GM23338 (cell line): Measurements from ENCODE around the gene KIAA1328. TPM values are rescaled to one million over a fixed set of nuclear protein-coding genes. Genes with fewer than 3 reads are reported as not detected.

Source experiments
- ATAC-seq: fragments of 200-7000 bp; cut with Tn5 transposase; 3 replicates; pipeline ENCODE4 v1.9.1; 2020
- DNase-seq: peaks from one replicate; pipeline ENCODE4 v3.0.0-alpha.2; 2015; ENCODE audit warnings: low spot score
- H2AFZ ChIP-seq: fragments of 200-600 bp; sonication (generic); 2 replicates; pipeline ENCODE4 v1.8.0; 2016; ENCODE audit warnings: antibody characterized with exemption, mild to moderate bottlenecking, moderate library complexity
- H3F3A ChIP-seq: fragments of 200-600 bp; sonication (generic); replicated peaks from 2 replicates; pipeline ENCODE4 v1.8.0; 2017; ENCODE audit warnings: antibody characterized with exemption, mixed run types, low read depth
- H3K27ac ChIP-seq: fragments of 200-600 bp; sonication (generic); 2 replicates; pipeline ENCODE4 v1.6.1; 2016; ENCODE audit warnings: low read depth
- H3K27me3 ChIP-seq: fragments of 200-600 bp; sonication (generic); 2 replicates; pipeline ENCODE4 v1.8.0; 2016; ENCODE audit warnings: mild to moderate bottlenecking, mixed run types, moderate library complexity; ENCODE audit not compliant: insufficient read depth
- H3K36me3 ChIP-seq: fragments of 200-600 bp; sonication (generic); 2 replicates; pipeline ENCODE4 v1.8.0; 2016; ENCODE audit warnings: mild to moderate bottlenecking; ENCODE audit not compliant: insufficient read depth
- H3K4me1 ChIP-seq: fragments of 200-600 bp; sonication (generic); 2 replicates; pipeline ENCODE4 v1.8.0; 2016; ENCODE audit warnings: mild to moderate bottlenecking, moderate library complexity; ENCODE audit not compliant: insufficient read depth
- H3K4me2 ChIP-seq: fragments of 200-600 bp; sonication (generic); 2 replicates; pipeline ENCODE4 v1.7.1; 2017; ENCODE audit warnings: mixed run types
- H3K4me3 ChIP-seq: fragments of 200-600 bp; sonication (generic); 2 replicates; pipeline ENCODE4 v1.6.1; 2016; ENCODE audit warnings: mixed run types
- H3K79me2 ChIP-seq: fragments of 200-600 bp; sonication (generic); replicated peaks from 2 replicates; pipeline ENCODE4 v1.8.0; 2017; ENCODE audit warnings: mild to moderate bottlenecking; ENCODE audit not compliant: insufficient read depth
- H3K9me2 ChIP-seq: fragments of 200-600 bp; sonication (generic); 2 replicates; pipeline ENCODE4 v1.8.0; 2017; ENCODE audit not compliant: insufficient read depth
- H4K20me1 ChIP-seq: fragments of 200-600 bp; sonication (generic); replicated peaks from 2 replicates; pipeline ENCODE4 v1.8.0; 2017; ENCODE audit warnings: mild to moderate bottlenecking; ENCODE audit not compliant: insufficient read depth
- H3K27ac Mint-ChIP-seq: 2 replicates; pipeline ENCODE4 v1.8.0; 2020; ENCODE audit warnings: inconsistent platforms, mild to moderate bottlenecking, moderate library complexity, mixed read lengths
- H3K27me3 Mint-ChIP-seq: 3 replicates; pipeline ENCODE4 v1.8.0; 2022; ENCODE audit warnings: low read depth, mild to moderate bottlenecking, moderate library complexity, mixed read lengths, inconsistent platforms; ENCODE audit not compliant: insufficient read depth, poor library complexity
- H3K36me3 Mint-ChIP-seq: 3 replicates; pipeline ENCODE4 v1.8.0; 2021; ENCODE audit warnings: low read depth, mild to moderate bottlenecking, inconsistent platforms, moderate library complexity, mixed read lengths
- H3K4me1 Mint-ChIP-seq: 3 replicates; pipeline ENCODE4 v1.8.0; 2020; ENCODE audit warnings: mild to moderate bottlenecking, inconsistent platforms, mixed read lengths
- H3K4me3 Mint-ChIP-seq: 3 replicates; pipeline ENCODE4 v1.8.0; 2021; ENCODE audit warnings: moderate library complexity, mild to moderate bottlenecking, inconsistent platforms, mixed read lengths
- H3K9me3 Mint-ChIP-seq: 3 replicates; pipeline ENCODE4 v1.8.0; 2020; ENCODE audit warnings: moderate library complexity, mild to moderate bottlenecking, inconsistent platforms, mixed read lengths
- CREB1 ChIP-seq: fragments of 250-450 bp; sonication (Bioruptor Pico); IDR thresholded peaks from 2 replicates; pipeline ENCODE4 v1.5.0; 2020; ENCODE audit warnings: low read depth, mild to moderate bottlenecking, moderate library complexity
- EZH2 ChIP-seq: fragments of 200-600 bp; sonication (generic); IDR thresholded peaks from one replicate; pipeline ENCODE4 v1.8.0; 2017; ENCODE audit warnings: antibody characterized with exemption, mild to moderate bottlenecking, low read depth; ENCODE audit not compliant: unreplicated experiment
- EZH2phosphoT487 ChIP-seq: fragments of 200-600 bp; sonication (generic); IDR thresholded peaks from one replicate; pipeline ENCODE4 v1.8.1; 2018; ENCODE audit warnings: antibody characterized with exemption; ENCODE audit not compliant: unreplicated experiment
- JUNB ChIP-seq: IDR thresholded peaks from one replicate; pipeline ENCODE4 v1.6.1; 2016; ENCODE audit warnings: antibody characterized with exemption; ENCODE audit not compliant: unreplicated experiment
- NANOG ChIP-seq: IDR thresholded peaks from 2 replicates; pipeline ENCODE4 v1.6.1; 2016; ENCODE audit warnings: antibody characterized with exemption, borderline replicate concordance
- POLR2AphosphoS5 ChIP-seq: IDR thresholded peaks from 2 replicates; pipeline ENCODE4 v1.6.1; 2016; ENCODE audit warnings: antibody characterized with exemption, low read depth
- REST ChIP-seq: IDR thresholded peaks from one replicate; pipeline ENCODE4 v1.6.1; 2018; ENCODE audit warnings: antibody characterized with exemption; ENCODE audit not compliant: unreplicated experiment
- STAT1 ChIP-seq: IDR thresholded peaks from one replicate; pipeline ENCODE4 v1.6.1; 2016; ENCODE audit warnings: antibody characterized with exemption; ENCODE audit not compliant: unreplicated experiment
- ZNF114 ChIP-seq: fragments of 250-450 bp; sonication (Bioruptor Pico); IDR thresholded peaks from 2 replicates; pipeline ENCODE4 v1.5.0; 2020; ENCODE audit warnings: mild to moderate bottlenecking, moderate library complexity
- ZNF331 ChIP-seq: fragments of 250-450 bp; sonication (Bioruptor Pico); IDR thresholded peaks from 2 replicates; pipeline ENCODE4 v1.5.0; 2020; ENCODE audit warnings: low read depth, mild to moderate bottlenecking, moderate library complexity
- ZNF462 ChIP-seq: fragments of 250-450 bp; sonication (Bioruptor Pico); IDR thresholded peaks from 2 replicates; pipeline ENCODE4 v1.5.0; 2020; ENCODE audit warnings: mild to moderate bottlenecking, moderate library complexity
- polyA plus RNA-seq: library from polyadenylated mRNA; unstranded; fragments of >200 nt; fragmentation: Nextera tagmentation; extraction: Ambion mirVana; gene quantifications from 2 replicates; pipeline ENCODE4 v1.2.1, GENCODE V29; 2016
- total RNA-seq: library from RNA; depleted of rRNA; stranded (reverse); fragments of >200 nt; shearing (Covaris generic); gene quantifications from 2 replicates; pipeline ENCODE4 v1.2.3, GENCODE V29; 2014
- TF ChIP-seq, protein P1 (sequence below), 2 experiments: fragments of 200-600 bp in 1 of 2; sonication (generic) in 1 of 2; conservative IDR thresholded peaks; 2 replicates each; pipeline versions ENCODE4 v1.5.1 to v1.6.1; 2016 to 2017; ENCODE audit warnings: antibody characterized with exemption in 2 of 2, low read depth in 2 of 2, mild to moderate bottlenecking in 2 of 2, moderate library complexity in 1 of 2
- TF ChIP-seq, protein P2 (sequence below): IDR thresholded peaks from 2 replicates; pipeline ENCODE4 v1.6.1; 2016; ENCODE audit warnings: antibody characterized with exemption

KIAA1328 gene
- total and polyA plus RNA-seq, 2 experiments from 2014 or later: 5.2 to 8.4 TPM

DNA sequence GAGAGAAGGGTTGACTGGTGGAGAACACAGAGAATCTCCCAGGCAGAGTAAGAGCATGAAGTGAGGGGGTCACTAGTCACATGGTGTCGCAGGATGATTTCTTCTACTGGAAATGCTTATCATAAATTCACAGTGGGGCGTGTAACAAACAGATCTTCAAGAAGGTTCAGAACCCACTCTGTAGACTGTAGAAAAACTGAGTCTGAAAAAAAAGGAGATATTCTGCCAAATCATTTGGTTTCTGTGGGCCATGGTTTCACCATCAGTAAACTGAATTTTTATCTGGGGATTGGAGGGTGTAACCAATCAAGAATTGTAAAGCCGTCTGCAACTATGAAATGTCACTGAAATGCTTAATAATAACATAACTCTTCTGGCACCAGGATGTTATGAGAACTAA lies 15.1 kb upstream of the KIAA1328 start:
- Histone ChIP-seq H4K20me1 (peaks cover 23% of the 10 kb centered on the region), H3K27me3 (no peaks in the 10 kb centered on the region), H3F3A (no peaks in the 10 kb centered on the region), H3K9me2 (no peaks in the 10 kb centered on the region), H2AFZ (no peak overlapping the region), H3K4me2 (no peak overlapping the region), H3K4me1 (no peaks in the 10 kb centered on the region), H3K79me2 (no peaks in the 10 kb centered on the region), H3K4me3 (no peak overlapping the region), H3K27ac (no peak overlapping the region), H3K36me3 (peaks cover 15% of the 10 kb centered on the region; the same call in 1 of the 2 replicates)
- Mint-ChIP-seq H3K9me3 (no peaks in the 10 kb centered on the region), H3K27me3 (peaks cover 1% of the 10 kb centered on the region), H3K4me3 (no peak overlapping the region), H3K36me3 (peaks cover 28% of the 10 kb centered on the region), H3K4me1 (no peaks in the 10 kb centered on the region; the same call in 2 of the 3 replicates), H3K27ac (no peak overlapping the region)
- TF ChIP-seq POLR2AphosphoS5 (no peak), REST (no peak), ZNF114 (CRISPR knock-in tag) (no peak), EZH2phosphoT487 (no peak), ZNF331 (CRISPR knock-in tag) (no peak), NANOG (no peak), STAT1 (no peak), CREB1 (CRISPR knock-in tag) (no peak), ZNF462 (CRISPR knock-in tag) (no peak), EZH2 (no peak), JUNB (no peak)
- TF ChIP-seq, protein P1, sequence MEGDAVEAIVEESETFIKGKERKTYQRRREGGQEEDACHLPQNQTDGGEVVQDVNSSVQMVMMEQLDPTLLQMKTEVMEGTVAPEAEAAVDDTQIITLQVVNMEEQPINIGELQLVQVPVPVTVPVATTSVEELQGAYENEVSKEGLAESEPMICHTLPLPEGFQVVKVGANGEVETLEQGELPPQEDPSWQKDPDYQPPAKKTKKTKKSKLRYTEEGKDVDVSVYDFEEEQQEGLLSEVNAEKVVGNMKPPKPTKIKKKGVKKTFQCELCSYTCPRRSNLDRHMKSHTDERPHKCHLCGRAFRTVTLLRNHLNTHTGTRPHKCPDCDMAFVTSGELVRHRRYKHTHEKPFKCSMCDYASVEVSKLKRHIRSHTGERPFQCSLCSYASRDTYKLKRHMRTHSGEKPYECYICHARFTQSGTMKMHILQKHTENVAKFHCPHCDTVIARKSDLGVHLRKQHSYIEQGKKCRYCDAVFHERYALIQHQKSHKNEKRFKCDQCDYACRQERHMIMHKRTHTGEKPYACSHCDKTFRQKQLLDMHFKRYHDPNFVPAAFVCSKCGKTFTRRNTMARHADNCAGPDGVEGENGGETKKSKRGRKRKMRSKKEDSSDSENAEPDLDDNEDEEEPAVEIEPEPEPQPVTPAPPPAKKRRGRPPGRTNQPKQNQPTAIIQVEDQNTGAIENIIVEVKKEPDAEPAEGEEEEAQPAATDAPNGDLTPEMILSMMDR (conservative IDR thresholded peaks at IDR 0.05; ENCODE audit: low read depth in 2 of 2): no peak
- TF ChIP-seq, protein P2, sequence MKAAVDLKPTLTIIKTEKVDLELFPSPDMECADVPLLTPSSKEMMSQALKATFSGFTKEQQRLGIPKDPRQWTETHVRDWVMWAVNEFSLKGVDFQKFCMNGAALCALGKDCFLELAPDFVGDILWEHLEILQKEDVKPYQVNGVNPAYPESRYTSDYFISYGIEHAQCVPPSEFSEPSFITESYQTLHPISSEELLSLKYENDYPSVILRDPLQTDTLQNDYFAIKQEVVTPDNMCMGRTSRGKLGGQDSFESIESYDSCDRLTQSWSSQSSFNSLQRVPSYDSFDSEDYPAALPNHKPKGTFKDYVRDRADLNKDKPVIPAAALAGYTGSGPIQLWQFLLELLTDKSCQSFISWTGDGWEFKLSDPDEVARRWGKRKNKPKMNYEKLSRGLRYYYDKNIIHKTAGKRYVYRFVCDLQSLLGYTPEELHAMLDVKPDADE: no peak
- DNase-seq: no peak
- no peak for ATAC-seq
